Stimulated activated CD4-positive, alpha-beta T cell treated with anti-CD3 and anti-CD28 coated beads, Interleukin-4, amount 100 ng/mL, for 4 hours (primary cell): Measurements from ENCODE around the gene PFDN4.
"Not testable (repeated sequence)": the region's sequence is repeated elsewhere in the genome, so short reads cannot be mapped to it uniquely, and the experiment has no call there.

Source experiments
- DNase-seq, 2 experiments: peaks; one replicate each; pipeline ENCODE4 v3.0.0-alpha.2; 2020

The PFDN4 gene

DNA sequence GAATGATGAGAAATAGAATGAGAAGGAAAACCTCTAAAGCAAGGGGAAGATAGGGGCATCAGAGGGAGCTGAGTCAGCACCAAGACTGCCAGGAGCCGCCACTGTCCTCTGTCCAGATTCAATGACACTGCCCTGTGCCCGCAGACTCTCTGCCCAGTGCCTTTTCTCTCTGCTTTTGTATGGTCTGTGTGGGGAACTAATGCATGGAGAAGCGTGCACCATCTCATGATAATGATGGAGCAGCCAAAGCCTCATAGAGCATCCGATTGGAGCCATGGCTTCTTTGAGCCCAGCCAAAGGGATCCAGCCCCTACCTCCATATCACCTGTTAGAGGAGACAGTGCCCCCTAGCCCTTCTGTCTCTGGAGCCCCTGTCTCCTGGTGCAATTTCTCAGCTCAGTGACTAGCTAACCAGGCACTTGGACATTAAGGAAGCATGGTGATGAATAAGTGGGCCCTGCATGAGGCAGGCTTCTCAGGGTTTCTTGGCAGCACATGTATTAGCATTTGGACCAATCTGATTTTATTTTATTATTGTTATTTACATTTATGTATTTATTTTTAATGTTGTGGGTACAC, 6.5 kb upstream of the PFDN4 start:
- no peak for DNase-seq

DNA sequence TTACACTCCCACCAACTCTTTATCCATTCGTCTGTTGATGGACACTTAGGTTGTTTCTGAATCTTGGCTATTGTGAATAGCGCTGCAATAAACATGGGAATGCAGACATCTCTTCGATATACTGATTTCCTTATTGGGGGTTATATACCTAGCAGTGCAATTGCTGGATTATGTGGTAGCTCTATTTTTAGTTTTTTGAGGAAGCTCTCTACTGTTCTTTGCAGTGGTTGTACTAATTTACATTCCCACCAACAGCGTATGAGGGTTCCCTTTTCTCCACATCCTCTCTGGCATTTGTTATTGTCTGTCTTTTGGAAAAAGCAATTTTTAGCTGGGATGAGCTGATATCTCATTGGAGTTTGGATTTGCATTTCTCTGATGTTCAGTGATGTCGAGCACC, 4.6 kb upstream of the PFDN4 start:
- no peak for DNase-seq

DNA sequence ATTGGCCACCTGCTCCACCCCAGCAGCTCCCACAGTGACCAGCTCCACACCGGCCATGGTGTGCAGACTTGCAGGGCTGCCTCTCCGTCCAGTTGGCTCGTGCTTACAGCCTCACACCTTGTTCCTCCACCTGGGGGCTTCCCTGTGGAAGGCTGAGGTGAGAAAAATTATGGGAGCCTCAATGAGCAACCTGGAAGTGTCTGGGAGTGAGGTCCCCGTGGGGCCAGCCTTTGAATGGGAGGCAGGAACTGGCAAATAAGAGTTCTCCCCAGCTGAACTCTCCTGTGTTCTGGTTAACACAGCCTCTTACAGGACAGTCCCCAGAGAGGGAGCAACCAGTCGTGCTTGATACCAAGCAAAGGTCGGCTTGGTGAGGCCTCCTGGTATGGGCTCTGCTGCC, 3.8 kb upstream of the PFDN4 start:
- DNase-seq, result no peak

- DNase-seq, result no peak
These were observed 3.4 kb upstream of the PFDN4 start for GRCh38 chr20:54204481-54204880.

DNA sequence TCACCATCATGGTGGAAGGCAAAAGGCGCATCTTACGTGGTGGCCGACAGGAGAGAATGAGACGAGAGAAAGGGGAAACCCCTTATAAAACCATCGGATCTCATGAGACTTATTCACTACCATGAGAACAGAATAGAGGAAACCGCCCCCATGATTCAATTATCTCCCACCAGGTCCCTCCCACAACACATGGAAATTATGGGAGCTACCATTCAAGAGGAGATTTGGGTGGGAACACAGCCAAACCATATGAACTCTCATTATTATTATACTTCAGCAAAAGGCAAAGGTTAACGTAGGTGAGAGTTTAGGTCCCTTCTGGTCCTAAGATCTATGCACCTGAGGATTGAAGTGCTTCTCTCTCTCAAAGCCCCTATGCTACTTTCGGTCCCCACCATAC, 2.4 kb upstream of the PFDN4 start:
- no peak for DNase-seq

DNA sequence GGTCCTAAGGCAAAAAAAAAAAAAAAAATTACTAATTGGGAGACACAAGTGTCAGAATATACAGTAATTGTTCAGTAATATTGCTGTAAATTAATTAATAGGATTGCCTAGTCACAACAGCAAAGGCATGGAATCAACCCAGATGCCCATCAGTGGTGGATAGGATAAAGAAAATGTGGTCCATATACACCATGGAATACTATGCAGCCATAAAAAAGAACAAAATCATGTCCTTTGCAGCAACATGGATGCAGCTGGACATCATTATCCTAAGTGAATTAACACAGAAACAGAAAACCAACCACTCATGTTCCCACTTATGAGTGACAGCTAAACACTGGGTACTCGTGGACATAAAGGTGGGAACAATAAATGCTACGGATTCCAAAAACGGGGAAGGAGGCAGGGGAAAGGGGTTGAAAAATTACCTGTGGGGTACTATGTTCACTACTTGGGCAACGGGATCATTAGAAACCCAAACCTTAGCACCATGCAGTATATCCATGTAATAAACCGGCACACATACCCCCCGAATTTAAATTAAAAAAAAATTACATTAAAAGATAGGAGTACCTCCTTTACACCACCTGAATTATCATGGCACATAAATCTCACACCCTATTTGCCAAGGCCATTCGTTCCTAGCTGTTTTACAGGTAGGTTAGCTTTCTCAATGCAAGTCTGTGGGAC, 689 bp upstream of the PFDN4 start:
- DNase-seq, result no peak

DNA sequence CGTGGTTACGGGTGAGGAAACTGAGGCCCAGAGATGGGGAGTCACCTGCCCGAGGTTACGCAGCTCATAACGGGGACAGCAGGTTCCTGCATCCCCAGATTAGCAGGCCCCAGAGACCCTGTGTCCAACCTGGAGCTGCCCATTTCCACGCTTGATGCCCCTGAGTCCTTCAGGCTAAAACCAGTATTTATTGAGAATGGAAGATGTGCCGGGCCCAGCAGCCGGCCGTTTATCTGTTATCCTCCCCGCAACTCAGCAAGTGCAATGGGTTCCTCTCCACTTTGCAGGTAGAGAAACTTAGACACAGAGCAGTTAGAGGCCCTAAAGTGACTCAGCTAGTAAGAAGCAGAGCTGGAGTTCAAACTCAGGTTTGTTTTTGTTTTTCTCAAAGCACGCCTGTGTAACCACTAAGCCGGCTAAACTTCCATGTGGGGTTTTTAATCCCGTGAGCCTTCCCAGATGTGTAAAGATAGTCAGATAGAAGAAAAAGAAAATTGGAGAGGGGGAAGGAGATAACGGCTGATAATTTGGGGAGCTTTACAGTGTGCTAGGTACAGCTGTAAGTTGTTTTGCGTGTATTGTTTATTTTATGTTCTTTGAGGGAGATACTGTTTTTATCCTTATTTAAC, 775 bp downstream of the PFDN4 start:
- no peak for DNase-seq

GRCh38 chr20:54209216-54209813, 1.4 kb downstream of the PFDN4 start:
- DNase-seq, result no peak

- no peak for DNase-seq
These were observed 4.3 kb downstream of the PFDN4 start for GRCh38 chr20:54212226-54212625.

GRCh38 chr20:54212871-54213270, 5.0 kb downstream of the PFDN4 start:
- DNase-seq, result no peak

DNA sequence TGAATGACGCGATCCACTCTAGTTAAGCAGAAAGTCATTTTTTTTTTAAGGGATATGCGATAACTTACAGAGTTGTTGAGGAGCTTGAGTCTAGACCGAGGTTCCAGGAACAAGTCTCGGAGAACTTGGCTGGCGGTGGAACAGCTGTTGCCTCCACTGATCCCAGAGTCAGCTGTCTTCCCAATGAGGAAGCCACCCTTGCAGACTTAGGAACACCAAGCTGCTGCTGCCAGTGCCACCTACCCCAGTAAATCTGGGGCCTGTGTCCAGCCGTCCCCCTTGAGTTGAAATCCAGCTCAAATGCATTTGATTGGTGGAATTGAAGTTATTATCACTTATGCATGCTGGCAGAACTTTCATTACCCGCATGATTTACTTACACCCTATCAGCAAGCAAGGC, 6.7 kb downstream of the PFDN4 start:
- DNase-seq, result no peak

GRCh38 chr20:54215157-54215789, 7.4 kb downstream of the PFDN4 start:
- no peak for DNase-seq

GRCh38 chr20:54217762-54218161, 9.9 kb downstream of the PFDN4 start:
- DNase-seq, result no peak

- no peak for DNase-seq
These were observed 10.6 kb downstream of the PFDN4 start for GRCh38 chr20:54218470-54218869.

GRCh38 chr20:54219751-54220426, 12.0 kb downstream of the PFDN4 start:
- no peak for DNase-seq

GRCh38 chr20:54220722-54221121, 12.8 kb downstream of the PFDN4 start:
- no peak for DNase-seq

DNA sequence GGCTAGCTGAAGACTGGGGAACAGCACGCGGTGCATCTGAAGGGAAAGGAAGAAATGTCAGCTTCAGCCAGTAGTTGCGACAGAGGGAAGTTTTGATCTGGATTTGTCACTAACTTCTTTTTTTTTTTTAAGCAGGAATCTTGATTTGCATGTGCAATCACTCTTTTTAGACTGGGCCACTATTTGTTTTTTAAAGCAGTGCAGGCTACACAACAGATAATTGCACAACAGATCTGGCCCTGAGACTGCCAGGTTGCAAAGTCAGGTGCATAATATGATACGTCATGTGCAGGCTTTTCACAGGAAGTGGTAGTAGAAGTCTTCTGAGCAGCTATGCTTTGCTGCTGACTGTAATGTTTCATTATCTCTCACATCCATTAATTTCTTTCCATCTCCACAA, 13.5 kb downstream of the PFDN4 start:
- no peak for DNase-seq

DNA sequence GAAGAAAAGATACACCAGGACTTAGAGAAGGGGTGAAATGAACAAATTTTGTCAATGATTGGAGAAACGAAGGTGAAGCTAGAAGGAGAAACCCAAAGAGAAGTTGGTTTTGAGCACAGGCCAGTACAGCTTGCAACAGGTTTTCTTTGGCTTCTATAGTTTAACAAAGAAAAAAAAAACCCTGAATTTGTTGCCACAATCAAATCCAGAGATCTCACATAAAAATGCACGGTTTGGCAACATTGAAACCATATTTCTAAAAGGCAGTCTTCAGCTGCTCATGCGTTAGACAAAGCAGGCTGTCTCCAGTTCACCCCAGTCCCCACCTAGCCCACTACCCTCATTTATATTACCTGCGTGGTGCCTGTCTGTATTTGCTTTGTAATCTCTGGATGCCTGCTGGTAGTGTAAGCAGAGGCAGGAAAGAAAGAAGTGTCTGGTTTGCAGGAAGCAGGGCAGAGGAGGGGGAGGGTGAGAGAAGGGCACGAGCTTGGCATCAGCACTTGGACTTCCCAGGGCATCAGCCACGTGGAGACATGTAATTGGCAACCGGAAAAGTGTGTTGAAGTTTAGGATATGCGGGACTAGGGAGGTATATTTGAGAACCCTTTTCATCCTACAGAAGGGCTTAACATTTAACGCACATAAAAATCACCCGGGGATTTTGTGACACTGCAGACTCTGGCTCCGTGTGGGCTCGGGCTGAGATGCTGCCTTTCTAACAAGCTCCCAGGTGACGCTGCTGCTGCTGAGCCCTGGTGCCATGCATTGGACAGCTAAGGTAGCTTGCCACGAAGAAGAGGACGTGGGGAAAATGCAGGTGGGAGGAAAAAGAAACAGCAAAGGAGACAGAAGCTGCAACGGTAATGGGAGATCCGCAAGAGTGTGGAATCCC, 14.4 kb downstream of the PFDN4 start:
- DNase-seq, result no peak

DNA sequence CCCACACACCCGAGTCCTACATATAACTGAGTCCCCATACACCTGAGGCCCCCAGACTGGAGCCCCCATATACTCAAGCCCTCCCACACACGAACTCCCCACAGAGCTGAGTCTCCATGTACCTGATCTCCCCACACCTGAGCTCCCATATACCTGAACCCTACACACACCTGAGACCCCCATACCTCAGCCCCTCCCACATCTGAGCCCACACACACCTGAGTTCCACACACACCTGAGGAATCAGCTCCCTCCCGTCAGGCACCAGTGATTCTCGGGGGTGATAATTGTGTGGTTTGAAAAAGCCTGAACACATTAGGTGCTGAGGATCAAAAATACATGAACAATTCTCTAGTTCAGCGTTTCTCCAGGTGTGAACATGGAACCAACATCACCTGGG, 15.4 kb downstream of the PFDN4 start:
- no peak for DNase-seq

DNA sequence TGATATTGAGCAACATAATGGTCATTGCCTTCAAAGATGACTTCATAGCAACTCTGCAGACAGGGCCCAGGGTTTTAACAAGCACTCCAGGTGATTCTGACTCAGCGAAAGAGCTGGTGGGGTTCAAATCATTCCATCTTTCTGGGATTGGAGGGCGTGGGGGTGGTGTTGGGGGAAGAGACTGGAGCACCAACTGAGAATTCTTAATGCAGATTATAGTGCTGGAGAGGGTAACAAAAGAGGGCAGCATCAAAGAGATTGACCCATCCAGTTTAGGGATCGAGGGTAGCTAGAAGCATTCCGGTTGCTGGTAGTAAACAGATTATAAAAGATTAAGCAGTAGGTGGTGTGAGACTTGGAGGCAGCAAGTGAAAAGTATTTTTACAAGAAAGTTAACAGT, 15.9 kb downstream of the PFDN4 start:
- no peak for DNase-seq

DNA sequence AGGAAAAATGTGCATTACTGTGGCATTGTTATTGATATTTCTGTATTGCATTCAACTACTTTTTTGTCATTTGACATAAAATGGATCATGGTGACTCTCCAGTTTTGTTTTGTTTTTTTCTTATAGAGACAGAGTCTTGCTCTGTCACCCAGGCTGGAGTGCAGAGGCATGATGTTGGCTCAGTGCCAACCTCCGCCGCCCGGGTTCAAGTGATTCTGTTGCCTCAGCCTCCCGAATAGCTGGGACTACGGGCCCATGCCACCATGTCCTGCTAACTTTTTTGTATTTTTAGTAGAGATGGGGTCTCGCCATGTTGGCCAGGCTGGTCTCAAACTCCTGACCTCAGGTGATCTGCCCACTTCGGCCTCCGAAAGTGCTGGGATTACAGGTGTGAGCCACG, 16.8 kb downstream of the PFDN4 start:
- DNase-seq, result not testable (repeated sequence)

DNA sequence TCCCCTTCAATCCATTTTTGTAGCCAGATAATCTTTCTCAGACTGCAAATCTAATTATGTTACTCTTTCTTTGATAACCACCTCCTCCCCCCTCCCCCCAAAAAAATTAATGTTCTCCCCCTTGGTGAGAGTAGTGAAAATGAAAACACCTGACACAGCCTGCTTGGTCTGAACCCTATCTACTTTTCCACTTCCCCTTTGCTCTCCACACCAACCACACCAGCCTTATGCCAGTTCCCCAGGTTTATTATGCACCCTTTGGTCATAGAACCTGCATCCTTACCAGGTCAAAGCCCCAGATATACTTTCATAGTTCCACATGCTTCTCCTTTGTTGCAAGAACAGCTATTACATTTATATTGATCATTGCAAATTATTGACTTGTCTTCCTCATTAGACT, 19.4 kb downstream of the PFDN4 start:
- DNase-seq, result no peak
